GM19240 (cell line): ENCODE results near the gene MED12L.

Source experiments
- DNase-seq: peaks from one replicate; pipeline ENCODE4 v3.0.0; 2011; ENCODE audit warnings: low spot score; ENCODE audit not compliant: insufficient read length

Gene MED12L

GRCh38 chr3:151318313-151318712 is 232.8 kb downstream of the MED12L start:
- no peak for DNase-seq

GRCh38 chr3:151318991-151319390 is 233.5 kb downstream of the MED12L start:
- DNase-seq, result no peak

- no peak for DNase-seq
These were observed 234.2 kb downstream of the MED12L start for GRCh38 chr3:151319628-151320027.

- DNase-seq, result no peak
These were observed 234.7 kb downstream of the MED12L start for GRCh38 chr3:151320131-151320530.

- no peak for DNase-seq
These were observed 236.1 kb downstream of the MED12L start for GRCh38 chr3:151321526-151321925.

- no peak for DNase-seq
These were observed 237.0 kb downstream of the MED12L start for GRCh38 chr3:151322511-151322910.

GRCh38 chr3:151327571-151328198 is 242.2 kb downstream of the MED12L start:
- no peak for DNase-seq

- no peak for DNase-seq
These were observed 243.0 kb downstream of the MED12L start for GRCh38 chr3:151328298-151328995.

GRCh38 chr3:151329363-151329762 is 243.9 kb downstream of the MED12L start, which contains the start of gene P2RY13:
Gene P2RY13 (minus strand): TSS chr3:151329549. CDS start chr3:151329528, 21 bp downstream.
- DNase-seq, result no peak

GRCh38 chr3:151330379-151330778 is 244.9 kb downstream of the MED12L start:
- DNase-seq, result no peak

GRCh38 chr3:151330899-151331298 is 245.4 kb downstream of the MED12L start:
- DNase-seq, result no peak

GRCh38 chr3:151331696-151332095 is 246.2 kb downstream of the MED12L start:
- no peak for DNase-seq

GRCh38 chr3:151345859-151346258 is 260.4 kb downstream of the MED12L start:
- DNase-seq, result no peak

GRCh38 chr3:151346292-151346691 is 260.8 kb downstream of the MED12L start:
- no peak for DNase-seq

GRCh38 chr3:151347432-151347831 is 262.0 kb downstream of the MED12L start:
- no peak for DNase-seq

- DNase-seq, result no peak
These were observed 265.2 kb downstream of the MED12L start for GRCh38 chr3:151350656-151351055.

- no peak for DNase-seq
These were observed 265.8 kb downstream of the MED12L start for GRCh38 chr3:151351219-151351618.

- no peak for DNase-seq
These were observed 266.2 kb downstream of the MED12L start for GRCh38 chr3:151351648-151352047.

GRCh38 chr3:151356794-151357462 is 271.5 kb downstream of the MED12L start:
- no peak for DNase-seq

GRCh38 chr3:151357463-151357850 is 272.0 kb downstream of the MED12L start:
- DNase-seq, result no peak

GRCh38 chr3:151362751-151363174 is 277.3 kb downstream of the MED12L start:
- no peak for DNase-seq

GRCh38 chr3:151366993-151367392 is 281.5 kb downstream of the MED12L start:
- no peak for DNase-seq
